HepG2 (cell line): ENCODE results near the gene TMC8. TPM values are rescaled to one million over a fixed set of nuclear protein-coding genes. Genes with fewer than 3 reads are reported as not detected.

Experiments used
- ATAC-seq: fragments of 200-7000 bp; cut with Tn5 transposase; 3 replicates; pipeline ENCODE4 v1.9.1; 2020; ENCODE audit warnings: mild to moderate bottlenecking, moderate library complexity
- BruUV-seq: library from RNA; stranded (reverse); fragments of 400-500 nt; replicated peaks from 2 replicates; lab custom pipeline; 2021; lab: Mats Ljungman, UMichigan
- CTCF ChIA-PET: fragments of 300-600 bp; formaldehyde crosslinking; extraction: SDS; loops from one replicate; lab custom pipeline; 2021; ENCODE audit warnings: low total read pairs, inconsistent platforms, low intra/inter-chr PET ratio; lab: Yijun Ruan, JAX
- POLR2A ChIA-PET: fragments of 350-600 bp; sonication (Branson Sonifier 250); formaldehyde crosslinking; loops from one replicate; lab custom pipeline; 2020; ENCODE audit warnings: antibody characterized with exemption, inconsistent platforms; lab: Yijun Ruan, JAX
- DNase-seq: peaks from one replicate; pipeline ENCODE4 v3.0.0-alpha.2; 2015; ENCODE audit warnings: low spot score
- FAIRE-seq: peaks from 3 replicates; lab custom pipeline; 2011; peaks lifted over from hg19 to GRCh38; lab: Jason Lieb, UNC
- H2AFZ ChIP-seq: one replicate; pipeline ENCODE4 v1.6.1; 2011; ENCODE audit warnings: low read length, inconsistent platforms
- H3K27ac ChIP-seq: fragments of 300-600 bp; 3 replicates; pipeline ENCODE4 v1.8.0; 2011; ENCODE audit warnings: mixed run types, mild to moderate bottlenecking, mixed read lengths, low read length, inconsistent platforms; ENCODE audit not compliant: insufficient read depth; ENCODE audit errors: extremely low read length
- H3K27me3 ChIP-seq, 2 experiments: fragments of 200-600 bp in 1 of 2; 2 replicates in 1 of 2; 3 replicates in 1 of 2; pipeline versions ENCODE4 v1.6.0 to v1.8.0; 2011; ENCODE audit warnings: low read length in 2 of 2, mild to moderate bottlenecking in 2 of 2, moderate library complexity in 2 of 2, inconsistent platforms in 1 of 2; ENCODE audit not compliant: insufficient read depth in 2 of 2, control insufficient read depth in 1 of 2
- H3K36me3 ChIP-seq, 2 experiments: fragments of 200-600 bp in 1 of 2; replicated peaks in 1 of 2; 2 replicates in 1 of 2; 3 replicates in 1 of 2; pipeline versions ENCODE4 v1.5.1 to v1.8.0; 2011; ENCODE audit warnings: low read length in 2 of 2, inconsistent platforms in 1 of 2; ENCODE audit not compliant: insufficient read depth in 2 of 2, control insufficient read depth in 1 of 2
- H3K4me1 ChIP-seq: 2 replicates; pipeline ENCODE4 v1.5.1; 2012; ENCODE audit warnings: low read length, inconsistent platforms; ENCODE audit not compliant: insufficient read depth
- H3K4me2 ChIP-seq: 2 replicates; pipeline ENCODE4 v1.6.0; 2011; ENCODE audit warnings: low read depth, low read length, inconsistent platforms
- H3K4me3 ChIP-seq, 3 experiments: fragments of 200-600 bp in 1 of 3; sonication (generic), shearing (Covaris generic) in 1 of 3; replicated peaks in 1 of 3; 2 replicates each; pipeline ENCODE4 v1.5.1; 2011 to 2016; ENCODE audit warnings: low read length in 3 of 3, inconsistent platforms in 2 of 3, low read depth in 2 of 3, mild to moderate bottlenecking in 2 of 3, control low read depth in 1 of 3, mixed read lengths in 1 of 3; ENCODE audit not compliant: insufficient read depth in 1 of 3
- H3K79me2 ChIP-seq: one replicate; pipeline ENCODE4 v1.6.1; 2011; ENCODE audit warnings: low read length, inconsistent platforms; ENCODE audit not compliant: insufficient read depth
- H3K9ac ChIP-seq: 2 replicates; pipeline ENCODE4 v1.6.0; 2011; ENCODE audit warnings: mild to moderate bottlenecking, low read depth, low read length, inconsistent platforms; ENCODE audit not compliant: insufficient read depth
- H3K9me3 ChIP-seq: 2 replicates; pipeline ENCODE4 v1.5.1; 2012; ENCODE audit warnings: mild to moderate bottlenecking, low read length
- H4K20me1 ChIP-seq: 2 replicates; pipeline ENCODE4 v1.6.0; 2011; ENCODE audit warnings: inconsistent platforms, mild to moderate bottlenecking, low read length, moderate library complexity; ENCODE audit not compliant: insufficient read depth
- AHDC1 ChIP-seq: sonication (generic); formaldehyde crosslinking; IDR thresholded peaks from 2 replicates; pipeline ENCODE4 v1.5.1; 2020; ENCODE audit warnings: mild to moderate bottlenecking, missing genetic modification reagents, borderline replicate concordance
- CBX1 ChIP-seq: IDR thresholded peaks from one replicate; pipeline ENCODE4 v1.6.1; 2016; ENCODE audit warnings: antibody characterized with exemption, low read depth
- FOXK2 ChIP-seq: fragments of 450-650 bp; IDR thresholded peaks from 2 replicates; pipeline ENCODE4 v1.6.1; 2016
- PAX8 ChIP-seq: sonication (generic); formaldehyde crosslinking; IDR thresholded peaks from 2 replicates; pipeline ENCODE4 v1.8.0; 2022; ENCODE audit warnings: mild to moderate bottlenecking, missing genetic modification reagents, borderline replicate concordance
- PBX2 ChIP-seq: IDR thresholded peaks from 2 replicates; pipeline ENCODE4 v1.6.1; 2016; ENCODE audit warnings: control low read depth
- PRMT3 ChIP-seq: sonication (generic); formaldehyde crosslinking; IDR thresholded peaks from 2 replicates; pipeline ENCODE4 v1.8.1; 2022; ENCODE audit warnings: low read depth, mild to moderate bottlenecking, moderate library complexity, missing genetic modification reagents, borderline replicate concordance
- THAP7 ChIP-seq: sonication (generic); formaldehyde crosslinking; IDR thresholded peaks from 2 replicates; pipeline ENCODE4 v1.8.1; 2023; ENCODE audit warnings: mild to moderate bottlenecking, missing genetic modification reagents
- THYN1 ChIP-seq: sonication (generic); formaldehyde crosslinking; IDR thresholded peaks from 2 replicates; pipeline ENCODE4 v1.8.1; 2023; ENCODE audit warnings: low read depth, mild to moderate bottlenecking, moderate library complexity, missing genetic modification reagents, borderline replicate concordance
- ZBTB10 ChIP-seq: sonication (generic); formaldehyde crosslinking; IDR thresholded peaks from 2 replicates; pipeline ENCODE4 v1.4.0; 2020; ENCODE audit warnings: missing genetic modification reagents, borderline replicate concordance
- ZBTB42 ChIP-seq: sonication (generic); formaldehyde crosslinking; IDR thresholded peaks from 2 replicates; pipeline ENCODE4 v1.5.0; 2020; ENCODE audit warnings: mild to moderate bottlenecking, missing genetic modification reagents
- WGBS: methylation state at CpG from one replicate; pipeline ENCODE4 v1.1.6; 2017; ENCODE audit warnings: low lambda C conversion rate; 5-methylcytosine and 5-hydroxymethylcytosine counted together
- in situ Hi-C: cut with HindIII; loops from 2 replicates; pipeline ENCODE4 v1.10.0; 2017; ENCODE audit warnings: low pct_unique_long_range_greater_than_20kb; ENCODE audit not compliant: extremely low pct_ligation_motif_present
- intact Hi-C: fragments of 100-400 bp; cut with micrococcal nuclease; formaldehyde crosslinking; loops from one replicate; pipeline ENCODE4 v1.10.0; 2022; ENCODE audit not compliant: unreplicated experiment
- polyA plus RNA-seq, 8 experiments: library from polyadenylated mRNA; depleted of rRNA in 3 of 8; stranded (reverse) in 7 of 8; unstranded in 1 of 8; fragments of >200 nt; fragmentation: Illumina TruSeq in 4 of 8; extraction: Trizol in 4 of 8; gene quantifications; 2 replicates each; pipeline versions ENCODE4 v1.2.1 to v1.2.3, GENCODE V29; 2011 to 2016; ENCODE audit warnings: low read depth in 4 of 8, missing spikeins in 1 of 8, mixed read lengths in 1 of 8; ENCODE audit not compliant: insufficient read depth in 1 of 8
- total RNA-seq, 5 experiments: library from RNA; depleted of rRNA; stranded (reverse); fragments of >200 nt; fragmentation: Illumina TruSeq; extraction: Trizol; gene quantifications; 2 replicates each; pipeline ENCODE4 v1.2.3, GENCODE V29; 2016; ENCODE audit warnings: low read depth in 1 of 5

The TMC8 gene
- total and polyA plus RNA-seq, 2 of the 13 experiments (the other 11 are each of a cell fraction or from before 2014, with no cell fraction given): 0.53 to 7.8 TPM

- Histone ChIP-seq H3K27me3 (peaks cover 5 to 20% of the 10 kb centered on the region in 2 experiments; a peak in 4 of 5 replicates), H3K9me3 (no peaks in the 10 kb centered on the region), H4K20me1 (no peaks in the 10 kb centered on the region), H3K4me2 (peak overlapping the region; percentile 52), H3K4me1 (peaks cover 90% of the 10 kb centered on the region), H3K27ac (no peak overlapping the region), H2AFZ (no peak overlapping the region), H3K36me3 (no peaks in the 10 kb centered on the region), H3K79me2 (no peaks in the 10 kb centered on the region), H3K9ac (no peak overlapping the region), H3K4me3 (peak overlapping the region in 1 of 3 experiments; percentile 59; a peak in 1 of 6 replicates)
- WGBS: 50% methylated on average over 14 of the region's 17 CpGs
- DNase-seq: no peak
- no peak for FAIRE-seq
- intact Hi-C loops: no loop called here
- CTCF ChIA-PET: interaction anchor here (0.9 kb wide), 1 partner anchor 26 kb away, joined by 6 read pairs; no protein-coding TSS in a partner anchor
- no TSS peak for BruUV-seq
- ATAC-seq: peak; percentile 11; the same call in 2 of the 3 replicates
- POLR2A ChIA-PET: interaction anchor here (5.0 kb wide), 1 partner anchor 10 kb away, joined by 57 read pairs; the partner anchor contains the start of gene TMC6
- in situ Hi-C loops: no loop called here
- TF ChIP-seq ZBTB10 (CRISPR knock-in tag) (no peak), PAX8 (CRISPR knock-in tag) (no peak), AHDC1 (CRISPR knock-in tag) (no peak), PRMT3 (CRISPR knock-in tag) (no peak), CBX1 (no peak), THAP7 (CRISPR knock-in tag) (0 out of 2 replicates have a peak, but pooled peaks have one; percentile 35), FOXK2 (no peak), THYN1 (CRISPR knock-in tag) (no peak), PBX2 (CRISPR knock-in tag) (no peak), ZBTB42 (CRISPR knock-in tag) (0 out of 2 replicates have a peak, but pooled peaks have one; percentile 45)
Observed at GRCh38 chr17:78138204-78139060, 7.9 kb downstream of the TMC8 start.
